Measurements from ENCODE around the gene KCNQ4. TPM values are rescaled to one million over a fixed set of nuclear protein-coding genes. Genes with fewer than 3 reads are reported as not detected.

The KCNQ4 gene
- total and polyA plus RNA-seq, 2 of the 8 experiments (the other 6 are each of a cell fraction or from before 2014, with no cell fraction given) = 2.2 to 3.9 TPM

GRCh38 chr1:40856116-40856515, 72.5 kb downstream of the KCNQ4 start:
- no peak overlapping the region for H3K4me2 ChIP-seq (ENCODE audit: insufficient read depth in 1 of 2, low read depth in 2 of 2, low read length in 2 of 2)
- no peak overlapping the region for H2BK120ac ChIP-seq (replicated peaks; ENCODE audit: low read depth, low read length)
- H3K14ac ChIP-seq (ENCODE audit: insufficient read length) = no peak overlapping the region
- H3K18ac ChIP-seq (ENCODE audit: extremely low read depth, low read length) = no peak overlapping the region
- no peak overlapping the region for H2BK12ac ChIP-seq (ENCODE audit: low read depth, low read length)
- H3K27me3 ChIP-seq (replicated peaks in 1 of 4; ENCODE audit: control insufficient read depth in 3 of 4, extremely low read depth in 1 of 4, insufficient read depth in 3 of 4, low read length in 3 of 4) = peaks cover 0 to 14% (median 13%) of the 10 kb centered on the region in 4 experiments; a peak in 5 of 7 replicates
- H3K27ac ChIP-seq (ENCODE audit: low read depth, low read length) = no peak overlapping the region
- no peaks in the 10 kb centered on the region for H3K36me3 ChIP-seq (ENCODE audit: control insufficient read depth in 2 of 4, insufficient read depth in 4 of 4, low read length in 3 of 4)
- H2BK5ac ChIP-seq (ENCODE audit: low read depth, low read length) = no peak overlapping the region
- CTCF ChIA-PET (ENCODE audit: partially characterized antibody) = interaction anchor here (0.6 to 26.8 kb wide), 17 partner anchors 8 to 743 kb away, joined by 3 to 917 read pairs (median 4); no protein-coding TSS in a partner anchor
- 68% methylated on average over 3 of the region's 3 CpGs; no CpG with 5 or more reads in 1 of the 2 experiments for WGBS, 2 experiments (ENCODE audit: extremely low coverage in 1 of 2, insufficient coverage in 1 of 2, insufficient read length in 1 of 2, insufficient replicate concordance in 2 of 2, low coverage in 1 of 2, low lambda C conversion rate in 2 of 2, missing lambda C conversion rate in 1 of 2)
- H3K56ac ChIP-seq (replicated peaks; ENCODE audit: insufficient read length, low read depth, low read length) = no peak overlapping the region
- no peaks in the 10 kb centered on the region for H3K79me1 ChIP-seq (ENCODE audit: low read depth, low read length)
- H3K4me1 ChIP-seq (replicated peaks in 1 of 4; ENCODE audit: control insufficient read depth in 3 of 4, insufficient read depth in 4 of 4, low read length in 3 of 4) = peaks cover 0 to 6% (median 3%) of the 10 kb centered on the region in 4 experiments; a peak in 5 of 7 replicates
- H4K91ac ChIP-seq (replicated peaks; ENCODE audit: insufficient read length, low read length) = no peak overlapping the region
- H3K79me2 ChIP-seq (ENCODE audit: control insufficient read depth in 1 of 2, insufficient read depth in 2 of 2, low read length in 2 of 2) = no peaks in the 10 kb centered on the region
- no peak overlapping the region for H2AFZ ChIP-seq (ENCODE audit: low read length)
- H3K4ac ChIP-seq (replicated peaks; ENCODE audit: insufficient read length, low read depth, low read length) = no peak overlapping the region
- no peak overlapping the region for H2BK15ac ChIP-seq (ENCODE audit: low read length)
- H4K5ac ChIP-seq (ENCODE audit: insufficient read length, low read depth, low read length) = no peak overlapping the region
- peaks cover 1 to 2% of the 10 kb centered on the region in 2 experiments for H4K20me1 ChIP-seq (replicated peaks in 1 of 2; ENCODE audit: control insufficient read depth in 1 of 2, insufficient read depth in 2 of 2, low read length in 2 of 2)
- DNase-seq (ENCODE audit: low read depth in 1 of 2, low spot score in 2 of 2) = no peak
- H3K9ac ChIP-seq (replicated peaks in 1 of 4; ENCODE audit: extremely low read depth in 1 of 4, low read depth in 3 of 4, low read length in 3 of 4) = no peak overlapping the region
- H3K23ac ChIP-seq (ENCODE audit: insufficient read length) = no peak overlapping the region
- POLR2A ChIA-PET (ENCODE audit: partially characterized antibody) = interaction anchor here (1.0 to 1.5 kb wide), 4 partner anchors 23 to 96 kb away, joined by 3 to 5 read pairs (median 3); no protein-coding TSS in a partner anchor
- H3K23me2 ChIP-seq (ENCODE audit: low read depth, low read length) = peaks cover 2% of the 10 kb centered on the region; the same call in 1 of the 2 replicates
- no peak overlapping the region for H2AK5ac ChIP-seq (ENCODE audit: low read depth, low read length)
- no peak overlapping the region for H4K8ac ChIP-seq (ENCODE audit: extremely low read depth, insufficient read depth, low read length)
- H3K4me3 ChIP-seq (ENCODE audit: extremely low read depth in 1 of 4, insufficient read depth in 2 of 4, low read depth in 3 of 4, low read length in 4 of 4) = no peak overlapping the region
- no peak for FAIRE-seq
- H2BK20ac ChIP-seq (ENCODE audit: low read length) = no peak overlapping the region
- H3K9me3 ChIP-seq (ENCODE audit: insufficient read depth in 2 of 2, low read depth in 1 of 2, low read length in 1 of 2) = no peaks in the 10 kb centered on the region
- TF ChIP-seq RAD21 (IDR thresholded peaks at IDR 0.05 in 1 of 2, conservative IDR thresholded peaks at IDR 0.05 in 1 of 2; ENCODE audit: low read depth in 2 of 2, low read length in 2 of 2) (no peak), EP300 (IDR thresholded peaks at IDR 0.05; ENCODE audit: borderline replicate concordance in 1 of 2, low read depth in 2 of 2, low read length in 2 of 2) (no peak)
